ENCODE data around the gene ZNF580. TPM values are rescaled to one million over a fixed set of nuclear protein-coding genes. Genes with fewer than 3 reads are reported as not detected.

The ZNF580 gene
- total and polyA plus RNA-seq, 2 of the 13 experiments (the other 11 are each of a cell fraction or from before 2014, with no cell fraction given): 4.4 to 6.0 TPM

DNA sequence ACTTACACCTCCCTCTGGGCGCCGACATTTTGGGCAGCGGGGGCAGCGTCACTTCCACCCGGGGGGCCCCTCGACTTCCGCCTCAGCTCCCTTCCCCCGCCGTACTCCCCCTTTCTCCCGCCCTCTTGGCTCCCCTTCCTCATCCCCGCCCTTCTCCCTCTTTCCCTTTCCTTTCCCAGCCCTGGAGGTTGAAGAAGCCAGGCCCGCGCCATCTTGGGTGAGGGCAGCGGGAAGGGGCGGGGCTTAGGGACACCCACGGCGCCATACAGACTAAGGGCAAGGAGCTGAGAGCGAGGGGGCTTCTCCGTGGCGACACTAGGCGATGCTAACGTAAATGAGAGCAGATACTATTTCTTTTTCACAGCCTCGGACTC lies 41.3 kb upstream of the ZNF580 start, which contains the start of gene FIZ1 (continued):
- TF ChIP-seq SIN3B (IDR thresholded peaks at IDR 0.05; ENCODE audit: low read length) (0 out of 2 replicates have a peak, but pooled peaks have one; percentile 13), NFRKB (IDR thresholded peaks at IDR 0.05) (peak; percentile 66), CBFB (CRISPR knock-in tag; IDR thresholded peaks at IDR 0.05) (peak; percentile 9; the same call in 1 of the 2 replicates), ZNF746 (CRISPR knock-in tag; IDR thresholded peaks at IDR 0.05) (peak; percentile 97), ELF4 (CRISPR knock-in tag; IDR thresholded peaks at IDR 0.05; ENCODE audit: borderline replicate concordance) (peak; percentile 21; the same call in 1 of the 2 replicates), GABPA (IDR thresholded peaks at IDR 0.05; ENCODE audit: low read depth, low read length) (peak; percentile 82), GABPA (CRISPR knock-in tag; IDR thresholded peaks at IDR 0.05; ENCODE audit: low read depth) (peak; percentile 92), HOXA3 (CRISPR knock-in tag; IDR thresholded peaks at IDR 0.05) (peak; percentile 94), KDM5B (CRISPR knock-in tag; IDR thresholded peaks at IDR 0.05; ENCODE audit: borderline replicate concordance) (peak; percentile 32; the same call in 1 of the 2 replicates), REPIN1 (CRISPR knock-in tag; IDR thresholded peaks at IDR 0.05; ENCODE audit: borderline replicate concordance, low read depth) (no peak), HNRNPL (IDR thresholded peaks at IDR 0.05; ENCODE audit: low read depth, low read length) (0 out of 2 replicates have a peak, but pooled peaks have one; percentile 47), SMC3 (IDR thresholded peaks at IDR 0.05; ENCODE audit: low read length) (no peak), SALL2 (CRISPR knock-in tag; IDR thresholded peaks at IDR 0.05) (0 out of 2 replicates have a peak, but pooled peaks have one; percentile 81), HIVEP1 (CRISPR knock-in tag; IDR thresholded peaks at IDR 0.05) (peak; percentile 29; the same call in 1 of the 2 replicates), U2AF1 (optimal IDR thresholded peaks at IDR 0.05; ENCODE audit: low read depth, low read length) (peak; percentile 48), FOXA1 (IDR thresholded peaks at IDR 0.05) (no peak), FOXA1 (CRISPR knock-in tag; IDR thresholded peaks at IDR 0.05) (no peak), SP1 (IDR thresholded peaks at IDR 0.05) (no peak), SP1 (CRISPR knock-in tag; IDR thresholded peaks at IDR 0.05) (peak; percentile 92), ETV6 (CRISPR knock-in tag; conservative IDR thresholded peaks at IDR 0.05) (peak; percentile 49; the same call in 1 of the 2 replicates), ATF1 (CRISPR knock-in tag; IDR thresholded peaks at IDR 0.05) (peak; percentile 86), TARDBP (CRISPR knock-in tag; IDR thresholded peaks at IDR 0.05) (0 out of 2 replicates have a peak, but pooled peaks have one; percentile 34), TBX3 (IDR thresholded peaks at IDR 0.05; ENCODE audit: borderline replicate concordance) (peak; percentile 57; the same call in 1 of the 2 replicates), ZSCAN9 (CRISPR knock-in tag; IDR thresholded peaks at IDR 0.05; ENCODE audit: borderline replicate concordance) (no peak), ZNF543 (CRISPR knock-in tag; IDR thresholded peaks at IDR 0.05) (peak; percentile 30), GATAD1 (CRISPR knock-in tag; IDR thresholded peaks at IDR 0.05) (peak; percentile 90)
- TF ChIP-seq, protein P1, sequence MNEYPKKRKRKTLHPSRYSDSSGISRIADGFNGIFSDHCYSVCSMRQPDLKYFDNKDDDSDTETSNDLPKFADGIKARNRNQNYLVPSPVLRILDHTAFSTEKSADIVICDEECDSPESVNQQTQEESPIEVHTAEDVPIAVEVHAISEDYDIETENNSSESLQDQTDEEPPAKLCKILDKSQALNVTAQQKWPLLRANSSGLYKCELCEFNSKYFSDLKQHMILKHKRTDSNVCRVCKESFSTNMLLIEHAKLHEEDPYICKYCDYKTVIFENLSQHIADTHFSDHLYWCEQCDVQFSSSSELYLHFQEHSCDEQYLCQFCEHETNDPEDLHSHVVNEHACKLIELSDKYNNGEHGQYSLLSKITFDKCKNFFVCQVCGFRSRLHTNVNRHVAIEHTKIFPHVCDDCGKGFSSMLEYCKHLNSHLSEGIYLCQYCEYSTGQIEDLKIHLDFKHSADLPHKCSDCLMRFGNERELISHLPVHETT (CRISPR knock-in tag; conservative IDR thresholded peaks at IDR 0.05): peak; percentile 79; the same call in 1 of the 2 replicates
- TF ChIP-seq, protein P2, sequence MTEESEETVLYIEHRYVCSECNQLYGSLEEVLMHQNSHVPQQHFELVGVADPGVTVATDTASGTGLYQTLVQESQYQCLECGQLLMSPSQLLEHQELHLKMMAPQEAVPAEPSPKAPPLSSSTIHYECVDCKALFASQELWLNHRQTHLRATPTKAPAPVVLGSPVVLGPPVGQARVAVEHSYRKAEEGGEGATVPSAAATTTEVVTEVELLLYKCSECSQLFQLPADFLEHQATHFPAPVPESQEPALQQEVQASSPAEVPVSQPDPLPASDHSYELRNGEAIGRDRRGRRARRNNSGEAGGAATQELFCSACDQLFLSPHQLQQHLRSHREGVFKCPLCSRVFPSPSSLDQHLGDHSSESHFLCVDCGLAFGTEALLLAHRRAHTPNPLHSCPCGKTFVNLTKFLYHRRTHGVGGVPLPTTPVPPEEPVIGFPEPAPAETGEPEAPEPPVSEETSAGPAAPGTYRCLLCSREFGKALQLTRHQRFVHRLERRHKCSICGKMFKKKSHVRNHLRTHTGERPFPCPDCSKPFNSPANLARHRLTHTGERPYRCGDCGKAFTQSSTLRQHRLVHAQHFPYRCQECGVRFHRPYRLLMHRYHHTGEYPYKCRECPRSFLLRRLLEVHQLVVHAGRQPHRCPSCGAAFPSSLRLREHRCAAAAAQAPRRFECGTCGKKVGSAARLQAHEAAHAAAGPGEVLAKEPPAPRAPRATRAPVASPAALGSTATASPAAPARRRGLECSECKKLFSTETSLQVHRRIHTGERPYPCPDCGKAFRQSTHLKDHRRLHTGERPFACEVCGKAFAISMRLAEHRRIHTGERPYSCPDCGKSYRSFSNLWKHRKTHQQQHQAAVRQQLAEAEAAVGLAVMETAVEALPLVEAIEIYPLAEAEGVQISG (CRISPR knock-in tag; IDR thresholded peaks at IDR 0.05): peak; percentile 82
- TF ChIP-seq, protein P3, sequence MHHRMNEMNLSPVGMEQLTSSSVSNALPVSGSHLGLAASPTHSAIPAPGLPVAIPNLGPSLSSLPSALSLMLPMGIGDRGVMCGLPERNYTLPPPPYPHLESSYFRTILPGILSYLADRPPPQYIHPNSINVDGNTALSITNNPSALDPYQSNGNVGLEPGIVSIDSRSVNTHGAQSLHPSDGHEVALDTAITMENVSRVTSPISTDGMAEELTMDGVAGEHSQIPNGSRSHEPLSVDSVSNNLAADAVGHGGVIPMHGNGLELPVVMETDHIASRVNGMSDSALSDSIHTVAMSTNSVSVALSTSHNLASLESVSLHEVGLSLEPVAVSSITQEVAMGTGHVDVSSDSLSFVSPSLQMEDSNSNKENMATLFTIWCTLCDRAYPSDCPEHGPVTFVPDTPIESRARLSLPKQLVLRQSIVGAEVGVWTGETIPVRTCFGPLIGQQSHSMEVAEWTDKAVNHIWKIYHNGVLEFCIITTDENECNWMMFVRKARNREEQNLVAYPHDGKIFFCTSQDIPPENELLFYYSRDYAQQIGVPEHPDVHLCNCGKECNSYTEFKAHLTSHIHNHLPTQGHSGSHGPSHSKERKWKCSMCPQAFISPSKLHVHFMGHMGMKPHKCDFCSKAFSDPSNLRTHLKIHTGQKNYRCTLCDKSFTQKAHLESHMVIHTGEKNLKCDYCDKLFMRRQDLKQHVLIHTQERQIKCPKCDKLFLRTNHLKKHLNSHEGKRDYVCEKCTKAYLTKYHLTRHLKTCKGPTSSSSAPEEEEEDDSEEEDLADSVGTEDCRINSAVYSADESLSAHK (CRISPR knock-in tag; IDR thresholded peaks at IDR 0.05; ENCODE audit: borderline replicate concordance): no peak
